ENCODE measurements around the gene POLG2.
A peak's percentile ranks its signal among the peaks of the same experiment; 100 is the strongest.
"Not testable (repeated sequence)": the region's sequence is repeated elsewhere in the genome, so short reads cannot be mapped to it uniquely, and the experiment has no call there.

The POLG2 gene

DNA sequence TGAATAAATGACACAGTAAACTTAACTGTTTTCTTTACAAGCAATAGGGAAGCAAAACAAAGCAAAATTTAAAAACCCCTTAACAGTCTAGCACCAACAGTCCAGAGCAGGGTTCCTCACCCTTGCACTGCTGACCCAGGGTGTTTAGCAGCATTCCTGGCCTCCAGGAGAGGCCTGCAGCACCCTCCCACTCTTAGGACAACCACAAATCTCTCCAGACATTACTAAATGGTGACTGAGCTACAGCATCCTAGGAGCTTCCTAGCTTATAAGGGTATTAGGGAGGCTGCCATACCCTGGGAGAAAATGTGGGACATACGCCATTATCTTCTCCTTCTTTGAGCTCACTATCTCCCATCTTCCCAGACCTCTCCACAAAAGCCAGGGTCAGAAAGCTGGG, 15.9 kb downstream of the POLG2 start:
- no peak for DNase-seq

DNA sequence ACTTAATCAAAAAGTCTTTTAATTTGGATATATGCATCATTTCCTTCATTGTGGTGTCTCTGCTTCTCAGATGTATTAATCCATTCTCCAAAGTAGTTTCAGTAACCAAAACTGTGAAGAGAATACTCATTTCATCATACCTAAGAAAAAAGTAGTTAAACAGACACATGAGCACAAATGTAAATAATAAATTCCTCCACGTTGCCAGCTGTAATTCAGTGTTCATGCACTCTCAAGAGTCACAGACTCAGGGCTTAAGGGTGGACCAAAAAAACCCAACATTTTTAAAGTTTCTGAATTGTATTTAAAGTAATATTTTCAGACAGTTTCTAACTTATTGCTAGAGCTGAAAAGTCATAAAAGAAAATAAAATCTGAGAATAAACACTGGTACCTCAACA, 19.0 kb downstream of the POLG2 start:
- DNase-seq, result no peak

DNA sequence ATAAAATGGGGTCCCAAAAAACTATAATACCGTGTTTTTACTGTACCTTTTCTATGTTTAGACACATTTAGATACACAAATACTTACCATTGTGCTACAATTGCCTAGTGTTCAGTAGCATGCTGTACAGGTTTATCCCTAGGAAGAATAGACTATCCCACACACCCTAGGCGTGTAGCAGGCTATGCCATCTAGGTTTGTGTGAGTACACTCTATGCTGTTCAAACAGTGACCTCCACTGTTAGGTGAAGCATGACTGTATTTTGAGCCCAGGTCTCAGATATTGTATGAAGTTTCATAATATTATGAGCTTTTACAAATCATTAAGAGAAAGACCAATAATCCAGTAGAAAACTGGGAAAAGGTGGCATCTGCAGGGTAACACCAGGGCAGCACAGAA, 24.3 kb downstream of the POLG2 start:
- DNase-seq, result no peak

DNA sequence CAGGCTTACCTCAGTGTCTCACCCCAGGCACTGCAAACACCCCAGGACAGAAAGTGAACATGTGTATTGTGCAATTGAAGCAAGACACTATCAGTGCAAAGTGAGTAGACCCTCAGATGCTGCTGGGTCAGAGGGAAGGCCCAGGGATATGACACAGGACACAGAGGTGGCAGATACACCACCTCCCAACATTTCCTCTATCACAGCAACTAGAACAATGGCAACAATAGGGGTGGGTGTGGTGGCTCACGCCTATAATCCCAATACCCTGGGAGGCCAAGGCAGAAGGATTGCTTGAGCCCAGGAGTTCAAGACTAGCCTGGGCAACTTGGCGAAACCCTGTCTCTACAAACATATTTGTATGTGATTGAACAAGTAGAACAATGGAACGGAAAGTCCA, 25.4 kb downstream of the POLG2 start:
- DNase-seq, result no peak

DNA sequence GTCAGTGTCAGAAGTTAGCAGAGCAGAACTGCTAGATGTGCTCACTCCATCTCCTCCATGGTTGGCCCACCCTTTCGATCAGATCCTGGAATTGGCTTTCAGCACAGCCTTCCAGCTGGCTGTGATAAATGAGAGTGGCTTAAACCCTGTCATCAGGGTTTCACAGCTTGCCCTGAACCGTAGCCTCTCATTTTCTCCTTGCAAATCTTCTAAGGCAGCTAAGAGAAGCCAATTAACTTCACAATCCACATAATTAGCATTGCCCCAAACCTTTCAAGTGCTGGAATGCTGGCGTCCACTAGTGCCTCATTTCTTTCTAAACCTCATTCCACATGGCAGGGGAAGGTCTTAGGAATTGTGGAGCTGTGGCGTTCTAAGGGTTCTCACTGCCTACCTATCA, 26.2 kb downstream of the POLG2 start:
- DNase-seq, result no peak

DNA sequence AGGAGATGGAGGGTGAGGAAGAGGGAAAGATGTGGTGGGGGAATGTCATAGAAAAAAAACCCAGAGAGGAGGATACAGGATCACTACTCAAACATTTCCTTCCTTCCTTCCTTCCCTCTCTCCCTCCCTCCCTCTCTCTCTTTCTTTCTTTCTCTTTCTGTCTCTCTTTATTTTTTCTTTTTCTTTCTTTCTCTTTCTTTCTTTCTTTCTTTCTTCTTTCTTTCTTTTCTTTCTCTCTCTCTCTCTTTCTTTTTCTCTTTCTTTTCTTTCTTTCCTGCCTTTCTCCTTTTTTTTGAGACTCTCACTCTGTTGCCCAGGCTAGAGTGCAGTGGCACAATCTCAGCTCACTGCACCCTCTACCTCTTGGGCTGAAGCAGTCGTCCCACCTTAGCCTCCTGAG, 30.0 kb downstream of the POLG2 start:
- not testable (repeated sequence) for DNase-seq

DNA sequence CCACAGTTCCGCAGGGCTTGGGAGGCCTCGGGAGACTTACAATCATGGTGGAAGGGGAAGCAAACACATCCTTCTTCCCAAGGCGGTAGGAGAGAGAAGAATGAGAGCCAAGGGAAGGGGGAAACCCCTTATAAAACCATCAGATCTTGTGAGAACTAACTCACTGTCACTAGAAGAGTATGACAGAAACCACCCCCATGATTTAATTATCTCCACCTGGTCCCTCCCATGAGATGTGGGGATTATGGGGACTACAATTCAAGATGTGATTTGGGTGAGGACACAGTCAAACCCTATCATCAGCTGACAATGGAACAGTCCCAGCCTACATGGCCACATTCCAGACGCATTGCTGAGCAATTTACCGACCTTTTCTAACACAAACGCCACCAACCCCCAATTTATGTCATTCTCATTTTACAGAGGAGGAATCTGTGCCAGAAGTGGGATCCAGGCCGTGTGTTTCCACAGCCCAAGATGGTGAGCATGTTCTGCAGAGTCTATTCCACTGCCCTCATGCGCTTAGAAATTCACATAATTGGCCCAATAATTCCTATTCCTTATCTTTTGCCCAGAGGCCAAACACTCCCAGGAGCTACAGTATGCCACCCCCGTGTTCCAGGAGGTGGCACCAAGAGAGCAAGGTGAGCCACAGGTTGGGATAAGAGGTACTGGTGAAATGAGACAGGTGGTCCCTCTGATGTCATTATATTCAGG, 30.7 kb downstream of the POLG2 start:
- no peak for DNase-seq

DNA sequence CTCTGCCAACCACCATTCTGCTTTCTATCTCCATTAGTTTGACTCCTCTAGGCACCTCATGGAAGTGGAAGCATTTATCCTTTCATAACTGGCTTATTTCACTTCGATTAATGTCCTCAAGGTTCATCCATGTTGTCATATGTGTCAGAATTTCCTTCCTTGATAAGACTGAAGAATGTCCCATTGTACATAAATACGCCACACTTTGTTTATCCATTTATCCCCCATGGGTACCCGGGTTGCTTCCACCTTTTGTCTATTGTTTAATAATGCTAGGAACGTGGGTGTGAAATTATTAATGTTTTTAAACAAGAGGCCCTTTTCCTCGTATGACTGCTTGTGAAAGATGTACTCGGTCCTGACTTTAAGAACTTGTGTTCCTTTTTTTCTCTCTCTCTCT, 35.1 kb downstream of the POLG2 start:
- no peak for DNase-seq

DNA sequence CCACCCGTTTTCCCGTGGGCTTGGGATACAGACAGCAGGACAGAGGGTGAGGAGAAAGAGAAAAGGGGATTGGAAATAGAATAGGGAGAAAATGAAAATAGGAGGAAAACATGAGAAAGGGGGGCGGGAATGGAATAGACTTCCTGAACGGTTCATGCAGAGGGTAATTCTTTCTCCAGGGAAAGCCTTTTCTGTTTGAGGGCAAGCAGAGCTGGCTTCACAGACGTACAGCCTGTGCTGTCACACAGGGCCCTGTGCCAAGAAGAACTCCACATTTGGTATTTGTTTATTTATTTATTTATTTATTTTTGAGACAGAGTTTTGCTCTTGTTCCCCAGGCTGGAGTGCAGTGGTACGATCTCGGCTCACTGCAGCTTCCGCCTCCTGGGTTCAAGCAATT, 35.9 kb downstream of the POLG2 start:
- DNase-seq, result no peak

DNA sequence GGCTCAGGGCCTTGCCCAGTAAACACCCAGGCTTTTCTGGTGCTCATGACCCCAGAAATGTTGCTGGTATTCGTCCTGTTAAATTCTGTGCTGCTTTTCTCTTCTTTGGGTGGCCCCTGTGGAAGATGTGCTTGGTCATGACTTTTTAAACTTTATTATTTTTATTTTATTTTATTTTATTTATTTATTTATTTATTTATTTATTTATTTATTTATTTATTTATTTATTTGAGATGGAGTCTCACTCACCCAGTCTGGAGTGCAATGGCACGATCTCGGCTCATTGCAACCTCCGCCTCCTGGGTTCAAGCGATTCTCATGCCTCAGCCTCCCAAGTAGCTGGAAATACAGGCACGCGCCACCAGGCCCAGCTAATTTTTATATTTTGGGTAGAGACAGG, 37.0 kb downstream of the POLG2 start:
- not testable (repeated sequence) for DNase-seq

DNA sequence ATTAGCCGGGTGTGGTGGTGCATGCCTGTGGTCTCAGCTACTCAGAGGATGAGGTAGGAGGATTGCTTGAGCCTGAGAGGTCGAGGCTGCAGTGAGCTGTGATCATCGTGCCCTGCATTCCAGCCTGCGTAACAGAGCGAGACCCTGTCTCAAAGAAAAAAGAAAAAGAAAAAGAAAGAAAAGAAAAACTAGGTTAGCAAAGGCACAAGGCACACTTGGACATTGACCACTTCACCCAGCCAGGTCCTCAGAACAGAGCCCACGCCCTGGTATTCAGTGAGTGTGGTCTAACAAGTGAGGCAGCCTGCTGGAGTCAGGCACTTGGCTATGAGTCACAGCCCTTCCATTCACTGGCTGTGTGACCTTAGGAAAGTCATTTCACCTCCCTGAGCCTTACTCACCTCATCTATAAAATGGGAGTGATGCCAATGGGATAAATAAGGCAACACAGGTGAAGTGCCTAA, 37.5 kb downstream of the POLG2 start:
- no peak for DNase-seq

DNA sequence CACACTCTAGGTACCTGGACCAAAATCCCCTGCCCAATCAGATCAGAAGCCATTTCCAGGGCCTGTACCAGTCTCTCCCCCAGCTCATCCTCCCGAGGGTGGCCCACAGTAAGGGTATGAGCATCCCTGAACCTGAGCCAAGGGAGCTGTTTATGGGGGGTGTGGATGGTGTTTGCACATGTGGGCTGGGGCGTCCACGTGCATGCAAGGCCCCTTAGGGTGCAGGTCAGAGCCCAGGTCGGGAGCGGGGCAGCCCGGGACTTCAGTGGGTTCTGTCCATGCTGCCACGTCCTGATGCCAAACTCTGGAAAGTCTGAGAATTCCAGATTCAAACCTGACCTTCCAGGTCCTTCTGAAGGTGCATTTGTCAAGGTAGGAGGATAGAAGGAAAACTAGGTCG, 38.1 kb downstream of the POLG2 start:
- no peak for DNase-seq

DNA sequence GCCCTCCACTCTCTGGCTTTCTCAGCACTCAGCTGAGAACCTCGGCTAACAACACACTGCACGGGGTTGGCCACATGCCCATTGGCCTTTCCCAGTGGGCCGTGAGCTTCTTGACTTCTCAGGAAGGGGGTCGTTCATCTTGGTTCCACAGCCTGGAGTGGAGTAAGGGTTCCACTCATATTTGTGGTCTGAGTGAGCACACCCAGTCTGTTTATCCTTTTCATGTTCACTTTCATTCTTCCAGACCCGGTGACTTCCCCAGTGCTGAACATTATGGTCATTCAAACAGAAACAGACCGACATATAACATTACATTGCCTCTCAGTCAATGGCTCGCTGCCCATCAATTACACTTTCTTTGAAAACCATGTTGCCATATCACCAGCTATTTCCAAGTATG, 39.7 kb downstream of the POLG2 start:
- no peak for DNase-seq

DNA sequence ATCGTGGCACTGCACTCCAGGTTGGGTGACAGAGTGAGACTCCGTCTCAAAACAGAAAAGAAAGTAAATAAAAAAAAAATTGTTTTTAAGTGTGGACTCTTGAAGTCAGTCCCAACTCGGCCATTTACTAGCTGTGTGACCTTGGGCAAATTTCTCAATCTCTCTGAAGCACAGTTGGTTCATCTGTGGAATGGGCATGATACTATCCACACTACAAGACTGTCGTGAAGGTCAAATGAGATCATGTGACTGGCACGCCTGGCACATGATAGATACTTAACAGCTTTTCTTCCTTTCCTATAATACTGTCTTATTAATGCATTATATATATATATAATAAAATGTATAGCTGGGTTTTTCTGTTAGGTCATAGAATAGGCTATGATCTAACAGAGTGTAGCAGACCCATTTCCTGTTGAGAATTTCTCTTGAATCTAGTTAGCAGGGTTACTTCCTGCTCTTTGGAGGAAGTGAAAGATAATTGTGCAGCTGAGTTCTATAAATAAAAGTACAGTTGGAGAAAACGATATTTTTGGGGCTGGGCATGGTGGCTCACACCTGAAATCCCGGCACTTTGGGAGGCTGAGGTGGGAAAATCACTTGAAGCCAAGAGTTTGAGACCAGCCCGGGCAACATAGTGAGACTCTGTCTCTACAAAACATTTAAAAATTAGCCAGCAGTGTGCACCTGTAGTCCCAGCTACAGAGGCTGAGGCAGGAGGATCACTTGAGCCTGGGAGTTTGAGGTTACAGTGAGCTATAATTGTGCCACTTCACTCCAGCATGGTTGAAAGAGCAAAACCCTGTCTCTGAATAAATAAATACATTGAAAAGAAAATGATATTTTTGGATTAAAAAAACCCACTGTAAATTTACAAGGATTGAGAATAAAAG, 40.6 kb downstream of the POLG2 start:
- DNase-seq, result no peak

DNA sequence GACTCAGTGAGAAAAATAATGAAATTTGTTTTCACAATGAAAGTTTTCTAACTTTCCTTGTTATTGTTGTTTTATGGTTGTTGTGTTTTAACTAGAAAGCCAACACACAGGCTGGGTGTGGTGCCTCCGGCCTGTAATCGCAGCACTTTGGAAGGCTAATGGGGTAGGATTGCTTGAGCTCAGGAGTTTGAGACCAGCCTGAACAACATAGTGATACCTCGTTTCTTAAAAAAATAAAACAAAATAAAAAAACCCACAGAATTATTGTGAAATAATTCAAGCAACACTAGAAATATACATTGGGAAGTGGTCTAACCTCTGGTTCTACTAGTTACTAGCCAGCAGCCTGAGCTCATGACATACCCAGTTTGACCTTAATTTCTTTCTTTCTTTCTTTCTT, 47.3 kb downstream of the POLG2 start:
- DNase-seq, result no peak

DNA sequence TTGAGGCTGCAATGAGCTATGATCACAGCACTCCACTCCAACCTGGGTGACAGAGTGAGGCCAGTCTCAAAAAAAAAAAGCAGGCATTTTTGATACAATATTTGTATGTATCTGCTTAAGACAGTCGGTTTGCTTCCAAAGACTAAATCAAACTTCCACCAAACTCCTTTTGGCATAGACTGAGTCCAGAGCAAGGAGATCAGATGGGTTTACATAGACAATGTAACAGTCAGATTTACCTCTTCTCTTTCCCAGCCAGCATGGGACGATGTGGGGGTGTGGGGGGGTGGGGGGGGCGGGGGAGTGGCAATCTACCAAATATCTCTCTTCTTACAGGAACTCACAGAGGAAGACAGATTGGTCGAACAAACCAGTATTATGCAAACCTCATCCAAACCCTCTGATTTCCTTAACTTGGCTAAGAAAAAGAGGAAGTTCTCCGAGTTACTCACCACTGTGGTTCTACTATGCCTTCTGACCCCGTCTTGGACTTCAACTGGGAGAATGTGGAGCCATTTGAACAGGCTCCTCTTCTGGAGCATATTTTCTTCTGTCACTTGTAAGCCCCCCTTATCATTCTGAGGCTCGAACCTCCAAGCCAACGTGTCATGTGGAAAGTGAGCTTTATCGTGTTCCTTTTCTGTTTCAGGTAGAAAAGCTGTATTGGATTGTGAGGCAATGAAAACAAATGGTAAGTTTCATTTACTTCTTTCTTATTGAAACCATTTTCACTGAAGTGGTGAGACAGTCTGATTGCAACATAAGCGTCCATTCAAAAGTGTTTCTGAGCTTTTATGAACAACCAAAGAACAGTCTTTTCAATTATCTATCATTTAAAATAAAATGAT, 48.0 kb downstream of the POLG2 start, which contains the start of gene MILR1:
Gene MILR1 (plus strand): TSS at position 451 of the 848 bp plus-strand sequence. CDS start 54 bp downstream, at position 505.
- DNase-seq, result peak; percentile 18

DNA sequence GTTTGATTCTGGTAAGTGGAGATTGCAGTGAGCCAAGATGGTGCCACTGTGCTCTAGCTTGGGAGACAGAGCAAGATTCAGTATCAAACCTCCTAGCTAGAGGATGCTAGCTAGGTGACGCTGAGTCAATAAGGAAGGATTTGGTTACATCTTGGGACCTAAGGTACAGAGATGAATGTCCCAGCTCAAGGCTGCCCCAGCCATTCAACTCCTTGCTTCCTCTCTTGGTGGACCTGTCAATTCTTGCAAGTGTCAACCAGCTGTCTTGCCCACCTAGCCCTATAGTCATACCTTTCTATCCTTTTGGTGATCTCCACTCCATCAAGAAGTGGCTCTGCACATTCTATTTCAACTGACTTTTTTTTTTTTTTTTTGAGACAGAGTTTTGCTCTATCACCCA, 49.3 kb downstream of the POLG2 start:
- DNase-seq, result no peak

DNA sequence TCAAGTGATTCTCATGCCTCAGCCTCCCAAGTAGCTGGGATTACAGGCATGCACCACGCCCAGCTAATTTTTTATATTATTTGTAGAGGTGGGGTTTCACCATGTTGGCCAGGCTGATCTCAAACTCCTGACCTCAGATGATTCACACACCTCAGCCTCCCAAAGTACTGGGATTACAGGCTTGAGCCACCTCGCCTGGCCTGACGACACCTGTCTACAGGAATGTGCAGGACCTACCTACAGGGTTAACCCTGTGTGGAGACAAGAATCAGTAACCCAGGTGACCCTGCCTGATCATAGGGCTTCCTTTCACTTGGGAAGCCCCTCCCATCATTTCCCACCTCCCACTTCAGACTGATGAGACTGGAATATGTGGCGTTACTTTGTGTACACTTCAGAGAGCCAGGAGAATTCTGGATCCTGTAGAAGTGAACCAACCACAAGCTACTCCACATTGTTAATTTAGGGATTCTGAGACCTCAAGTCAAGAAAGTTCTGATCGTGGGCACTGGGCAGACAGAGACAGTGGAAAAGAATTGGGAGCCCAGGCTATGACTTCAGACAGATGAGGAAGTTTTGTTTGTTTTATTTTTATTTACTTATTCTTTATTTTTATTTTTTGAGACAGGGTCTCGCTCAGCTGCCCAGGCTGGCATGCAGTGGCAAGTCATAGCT, 53.6 kb downstream of the POLG2 start:
- no peak for DNase-seq

DNA sequence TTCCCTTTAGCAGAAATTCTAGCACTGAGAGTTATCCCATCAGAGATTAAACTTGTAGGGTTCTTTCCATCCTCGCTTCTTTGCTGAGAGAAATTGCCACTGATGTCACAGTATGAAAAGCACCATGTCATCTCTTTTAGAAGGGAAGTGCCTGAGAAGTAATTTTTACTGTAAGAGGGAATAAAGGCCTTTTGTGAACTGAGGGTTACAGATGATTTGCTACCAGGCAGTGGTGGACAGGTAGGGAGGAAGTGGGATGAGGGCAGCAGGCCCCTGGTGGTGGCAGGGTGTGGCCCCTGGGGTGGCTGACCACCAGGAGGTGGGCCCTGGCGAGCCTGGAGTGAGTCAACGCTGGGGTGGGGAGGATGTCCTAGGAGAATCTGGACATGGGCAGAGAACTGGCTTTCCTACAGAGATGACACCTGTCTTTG, 54.3 kb downstream of the POLG2 start:
- DNase-seq, result no peak

DNA sequence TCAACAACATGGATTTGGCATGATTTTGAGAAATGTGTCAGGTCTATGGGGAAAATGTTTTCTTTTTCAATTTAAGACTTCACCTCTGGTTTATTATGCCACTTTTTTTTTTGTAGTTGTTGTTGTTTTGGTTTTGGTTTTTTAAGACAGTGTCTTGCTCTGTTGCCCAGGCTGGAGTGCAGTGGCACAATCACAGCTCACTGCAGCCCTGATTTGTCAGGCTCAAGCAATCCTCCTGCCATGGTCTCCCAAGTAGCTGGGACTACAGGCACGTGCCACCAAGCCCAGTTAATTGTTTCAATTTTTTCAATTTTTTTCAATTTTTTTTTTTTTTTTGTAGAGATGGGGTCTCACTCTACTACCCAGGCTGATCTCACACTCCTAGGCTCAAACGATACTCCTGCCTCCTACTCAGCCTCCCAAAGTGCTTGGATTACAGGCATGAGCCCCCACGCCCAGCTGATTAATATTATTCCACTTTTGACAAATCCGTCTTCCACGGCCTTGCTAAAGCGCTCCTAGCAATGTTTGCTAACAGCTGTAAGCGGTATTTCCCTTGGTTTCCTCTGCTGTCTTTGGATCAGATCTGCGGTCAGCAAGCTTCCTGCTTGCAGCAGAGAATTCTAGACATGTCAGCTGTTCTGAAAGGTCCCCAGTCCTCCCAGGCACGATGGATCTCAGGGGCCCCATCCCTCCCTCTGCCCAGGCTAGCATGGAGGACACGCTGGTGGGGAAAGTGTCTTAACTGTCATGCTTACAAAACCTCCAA, 54.9 kb downstream of the POLG2 start:
- DNase-seq, result no peak

DNA sequence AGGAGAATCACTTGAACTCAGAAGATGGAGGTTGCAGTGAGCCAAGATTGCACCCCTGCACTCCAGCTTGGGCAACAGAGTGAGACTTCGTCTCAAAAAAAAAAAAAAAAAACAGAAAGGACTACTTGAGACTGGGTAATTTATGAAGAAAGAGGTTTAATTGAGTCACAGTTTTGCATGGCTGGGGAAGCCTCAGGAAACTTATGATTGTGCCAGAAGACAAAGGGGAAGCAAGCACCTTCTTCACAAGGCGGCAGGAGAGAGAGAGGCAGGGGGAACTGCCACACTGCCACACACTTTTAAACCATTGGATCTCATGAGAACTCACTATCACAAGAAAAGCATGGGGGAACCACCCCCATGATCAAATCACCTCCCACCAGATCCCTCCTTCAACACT, 56.9 kb downstream of the POLG2 start:
- DNase-seq, result no peak

DNA sequence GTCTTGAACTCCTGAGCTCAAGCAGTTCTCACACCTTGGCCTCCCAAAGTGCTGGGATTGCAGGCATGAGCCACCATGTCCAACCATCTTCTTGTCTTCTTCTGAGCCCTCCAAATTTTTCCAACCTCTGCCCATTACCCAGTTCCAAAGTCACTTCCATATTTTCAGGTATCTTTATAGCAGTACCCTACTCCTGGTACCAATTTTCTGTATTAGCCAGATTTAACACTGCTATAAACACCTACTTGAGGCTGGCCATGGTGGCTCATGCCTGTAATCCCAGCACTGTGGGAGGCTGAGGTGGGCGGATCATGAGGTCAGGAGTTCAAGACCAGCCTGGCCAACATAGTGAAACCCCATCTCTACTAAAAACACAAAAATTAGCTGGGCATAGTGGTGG, 57.3 kb downstream of the POLG2 start:
- not testable (repeated sequence) for DNase-seq
